ENCODE measurements around the gene SLC12A9. TPM values are rescaled to one million over a fixed set of nuclear protein-coding genes. Genes with fewer than 3 reads are reported as not detected.

Gene SLC12A9
- total RNA-seq, 4 donors from 2014 or later, result 11.2 to 32.9 (median 20.2) TPM

DNA sequence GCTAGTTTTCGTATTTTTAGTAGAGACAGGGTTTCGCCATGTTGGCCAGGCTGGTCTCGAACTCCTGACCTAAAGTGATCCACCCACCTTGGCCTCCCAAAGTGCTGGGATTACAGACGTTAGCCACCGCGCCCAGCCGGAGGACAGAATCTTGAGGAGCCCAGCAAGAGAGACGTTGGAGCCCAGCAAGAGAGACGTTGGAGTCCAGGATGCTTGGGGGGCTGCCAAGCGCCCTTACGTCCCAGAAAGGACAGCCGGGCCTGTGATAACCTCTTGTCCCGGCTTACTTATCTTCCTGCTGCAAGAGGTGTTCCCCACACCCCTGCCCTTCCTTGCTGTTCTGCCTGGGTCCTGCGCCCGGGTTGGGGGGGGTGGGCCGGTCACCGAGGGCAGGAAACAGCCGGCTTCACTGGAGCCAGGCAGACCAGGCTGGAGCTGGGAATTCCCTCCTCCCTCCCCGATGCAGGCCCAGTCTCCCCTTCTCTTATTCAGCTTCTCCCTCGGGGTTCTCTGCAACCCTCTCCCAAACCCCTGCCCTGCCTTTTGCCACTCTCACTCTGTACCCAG, 23.3 kb upstream of the SLC12A9 start:
- ATAC-seq, result peak; percentile 21
- H3K27ac ChIP-seq, result peak overlapping the region in 3 of 4 donors; percentile 46 to 87 (median 85)
- TF ChIP-seq EP300 (IDR thresholded peaks at IDR 0.05), result no peak
- no peak for TF ChIP-seq POLR2A (IDR thresholded peaks at IDR 0.05)
- peak; percentile 30 for TF ChIP-seq POLR2AphosphoS5 (IDR thresholded peaks at IDR 0.05)
- TF ChIP-seq, protein P1, sequence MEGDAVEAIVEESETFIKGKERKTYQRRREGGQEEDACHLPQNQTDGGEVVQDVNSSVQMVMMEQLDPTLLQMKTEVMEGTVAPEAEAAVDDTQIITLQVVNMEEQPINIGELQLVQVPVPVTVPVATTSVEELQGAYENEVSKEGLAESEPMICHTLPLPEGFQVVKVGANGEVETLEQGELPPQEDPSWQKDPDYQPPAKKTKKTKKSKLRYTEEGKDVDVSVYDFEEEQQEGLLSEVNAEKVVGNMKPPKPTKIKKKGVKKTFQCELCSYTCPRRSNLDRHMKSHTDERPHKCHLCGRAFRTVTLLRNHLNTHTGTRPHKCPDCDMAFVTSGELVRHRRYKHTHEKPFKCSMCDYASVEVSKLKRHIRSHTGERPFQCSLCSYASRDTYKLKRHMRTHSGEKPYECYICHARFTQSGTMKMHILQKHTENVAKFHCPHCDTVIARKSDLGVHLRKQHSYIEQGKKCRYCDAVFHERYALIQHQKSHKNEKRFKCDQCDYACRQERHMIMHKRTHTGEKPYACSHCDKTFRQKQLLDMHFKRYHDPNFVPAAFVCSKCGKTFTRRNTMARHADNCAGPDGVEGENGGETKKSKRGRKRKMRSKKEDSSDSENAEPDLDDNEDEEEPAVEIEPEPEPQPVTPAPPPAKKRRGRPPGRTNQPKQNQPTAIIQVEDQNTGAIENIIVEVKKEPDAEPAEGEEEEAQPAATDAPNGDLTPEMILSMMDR (IDR thresholded peaks at IDR 0.05), result no peak
- H3K9me3 ChIP-seq, result no peaks in the 10 kb centered on the region
- no peaks in the 10 kb centered on the region for H3K27me3 ChIP-seq
- 45% methylated on average over 6 of the region's 20 CpGs; no CpG with 5 or more reads in 1 of the 2 donors for WGBS, 2 donors (ENCODE audit: low coverage in 1 of 2)
- H3K4me3 ChIP-seq, result peak overlapping the region in 1 of 2 donors; percentile 80
- peaks cover 0 to 42% (median 13%) of the 10 kb centered on the region in 3 donors for H3K4me1 ChIP-seq
- H3K36me3 ChIP-seq, result no peaks in the 10 kb centered on the region

DNA sequence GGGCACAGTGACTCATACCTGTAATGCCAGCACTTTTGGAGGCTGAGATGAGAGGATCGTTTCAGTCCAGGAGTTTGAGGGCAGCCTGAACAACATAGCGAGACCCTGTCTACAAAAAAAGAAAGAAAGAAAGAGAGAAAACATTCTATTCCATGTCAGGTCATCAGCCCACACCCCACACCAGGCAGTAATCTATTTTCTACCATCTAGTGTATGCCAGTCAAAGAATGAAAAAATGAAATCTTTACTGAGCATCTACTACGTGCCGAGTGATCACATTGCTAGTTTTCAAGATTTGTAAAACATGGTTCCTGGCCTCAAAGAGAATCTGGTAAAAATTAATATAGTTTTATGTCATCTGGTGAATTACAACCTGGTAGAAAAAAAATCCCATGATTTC, 22.1 kb upstream of the SLC12A9 start:
- ATAC-seq, result no peak
- Histone ChIP-seq H3K4me1 (peaks cover 0 to 31% (median 13%) of the 10 kb centered on the region in 3 donors), H3K4me3 (no peak overlapping the region), H3K27me3 (no peaks in the 10 kb centered on the region), H3K9me3 (no peaks in the 10 kb centered on the region), H3K36me3 (no peaks in the 10 kb centered on the region), H3K27ac (no peak overlapping the region)
- 70 to 72% methylated on average over 4 of the region's 4 CpGs for WGBS, 2 donors (ENCODE audit: low coverage in 1 of 2)
- TF ChIP-seq, protein P1 (IDR thresholded peaks at IDR 0.05), result no peak
- TF ChIP-seq POLR2A (IDR thresholded peaks at IDR 0.05) (no peak), POLR2AphosphoS5 (IDR thresholded peaks at IDR 0.05) (no peak), EP300 (IDR thresholded peaks at IDR 0.05) (no peak)

DNA sequence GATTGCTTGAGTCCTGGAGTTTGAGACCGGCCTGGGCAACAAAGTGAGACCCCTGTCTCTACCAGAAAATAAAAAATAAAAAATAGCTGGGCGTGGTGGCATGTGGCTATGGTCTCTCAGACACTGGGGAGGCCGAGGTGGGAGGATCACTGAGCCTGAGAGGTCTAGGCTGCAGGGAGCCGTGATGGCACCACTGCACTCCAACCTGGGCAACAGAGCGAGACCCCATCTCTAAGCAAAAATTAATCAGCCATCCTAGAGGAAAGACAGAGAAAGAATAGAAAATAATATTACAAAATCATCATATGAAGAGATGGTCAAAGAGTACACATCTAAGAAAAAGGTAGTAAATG, 20.3 kb upstream of the SLC12A9 start:
- no peaks in the 10 kb centered on the region for H3K36me3 ChIP-seq
- 82 to 88% methylated on average over 3 to 5 of the region's 5 CpGs for WGBS, 2 donors (ENCODE audit: low coverage in 1 of 2)
- no peaks in the 10 kb centered on the region for H3K27me3 ChIP-seq
- TF ChIP-seq POLR2AphosphoS5 (IDR thresholded peaks at IDR 0.05) (no peak), EP300 (IDR thresholded peaks at IDR 0.05) (no peak), POLR2A (IDR thresholded peaks at IDR 0.05) (no peak)
- TF ChIP-seq, protein P1 (IDR thresholded peaks at IDR 0.05), result no peak
- ATAC-seq, result no peak
- H3K4me1 ChIP-seq, result peaks cover 0 to 30% (median 11%) of the 10 kb centered on the region in 3 donors
- H3K27ac ChIP-seq, result no peak overlapping the region
- H3K4me3 ChIP-seq, result no peak overlapping the region
- no peaks in the 10 kb centered on the region for H3K9me3 ChIP-seq

DNA sequence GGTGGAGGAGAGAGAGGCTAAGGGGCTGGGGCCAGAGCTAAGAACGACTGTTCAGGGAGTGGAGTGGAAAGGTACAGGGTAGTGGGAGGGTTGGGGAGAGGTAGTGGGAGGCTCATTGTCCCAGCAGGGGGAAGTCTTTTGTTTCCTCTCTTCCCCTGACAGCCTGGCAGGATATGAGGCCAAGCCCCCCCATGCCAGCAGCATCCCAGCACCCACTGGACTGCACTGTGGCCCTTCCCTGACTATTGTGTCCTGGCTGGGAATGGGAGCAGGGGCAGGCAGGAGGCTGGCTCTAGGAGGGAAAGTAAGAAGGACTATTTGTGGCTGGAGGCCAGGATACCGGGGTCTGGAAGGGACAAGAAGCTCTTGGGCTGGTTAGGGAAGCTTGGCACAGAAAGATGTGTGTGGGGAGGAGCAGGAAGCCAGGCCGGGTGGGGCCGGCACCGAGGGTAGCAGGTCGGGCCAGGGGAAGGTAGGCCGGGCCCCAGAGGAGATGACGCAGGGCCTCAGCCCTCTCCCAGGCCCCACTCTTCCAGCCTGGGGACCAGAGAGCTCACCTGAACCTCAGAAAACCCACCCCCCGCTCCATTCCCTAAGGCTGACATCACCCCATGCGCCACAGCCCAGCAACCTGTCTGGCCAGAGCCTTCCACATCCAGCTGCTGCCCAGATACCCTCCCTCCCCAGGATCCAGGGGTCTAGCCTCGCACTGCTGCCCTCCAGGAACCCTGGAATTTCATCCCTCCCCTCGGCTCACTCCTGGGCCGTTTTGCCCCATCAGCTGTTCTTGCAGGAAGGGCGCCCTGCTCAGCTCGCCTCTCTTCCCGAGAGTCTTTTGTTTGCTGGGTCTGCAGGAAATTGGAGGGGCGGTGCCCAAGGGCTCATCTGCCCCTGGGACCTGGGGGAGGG, 16.4 kb upstream of the SLC12A9 start:
- no peaks in the 10 kb centered on the region for H3K27me3 ChIP-seq
- H3K4me3 ChIP-seq, result no peak overlapping the region
- peak; percentile 66 for ATAC-seq
- no peaks in the 10 kb centered on the region for H3K9me3 ChIP-seq
- WGBS, 2 donors (ENCODE audit: low coverage in 1 of 2), result 17 to 21% methylated on average over 1 to 10 of the region's 17 CpGs
- no peaks in the 10 kb centered on the region for H3K36me3 ChIP-seq
- TF ChIP-seq, protein P1 (IDR thresholded peaks at IDR 0.05), result no peak
- TF ChIP-seq EP300 (IDR thresholded peaks at IDR 0.05) (no peak), POLR2AphosphoS5 (IDR thresholded peaks at IDR 0.05) (no peak), POLR2A (IDR thresholded peaks at IDR 0.05) (no peak)
- peaks cover 0 to 20% (median 6%) of the 10 kb centered on the region in 3 donors for H3K4me1 ChIP-seq
- H3K27ac ChIP-seq, result peak overlapping the region in 3 of 4 donors; percentile 83 to 90 (median 86)
